PC-9 (cell line): ENCODE results near the gene EIF3K. TPM values are rescaled to one million over a fixed set of nuclear protein-coding genes. Genes with fewer than 3 reads are reported as not detected.

ENCODE experiments used
- BruUV-seq: library from RNA; stranded (reverse); fragments of 400-500 nt; replicated peaks from 2 replicates; lab custom pipeline; 2021; lab: Mats Ljungman, UMichigan
- CTCF ChIA-PET: fragments of 300-600 bp; sonication (Branson Sonifier 250); formaldehyde crosslinking; loops from one replicate; lab custom pipeline; 2022; ENCODE audit warnings: antibody characterized with exemption; lab: Charles Lee
- POLR2A ChIA-PET: fragments of 300-600 bp; sonication (Branson Sonifier 250); formaldehyde crosslinking; loops from one replicate; lab custom pipeline; 2022; ENCODE audit warnings: antibody characterized with exemption; ENCODE audit not compliant: unreplicated experiment; lab: Charles Lee
- DNase-seq, 2 experiments: peaks; one replicate each; pipeline versions ENCODE4 v3.0.0 to v3.0.0-alpha.2; 2015 to 2022; ENCODE audit warnings: mixed read lengths in 1 of 2
- H2AFZ ChIP-seq: fragments of 200-600 bp; sonication (generic); 2 replicates; pipeline ENCODE4 v1.8.1; 2017; ENCODE audit warnings: antibody characterized with exemption
- H3F3A ChIP-seq: fragments of 200-600 bp; sonication (generic); 2 replicates; pipeline ENCODE4 v1.8.1; 2017; ENCODE audit warnings: antibody characterized with exemption, mild to moderate bottlenecking, low read depth; ENCODE audit not compliant: insufficient read depth
- H3K27ac ChIP-seq: fragments of 200-600 bp; sonication (generic); 2 replicates; pipeline ENCODE4 v1.6.1; 2016; ENCODE audit warnings: mixed run types
- H3K27me3 ChIP-seq: fragments of 200-600 bp; sonication (generic); 2 replicates; pipeline ENCODE4 v1.6.1; 2016; ENCODE audit warnings: low read depth, mixed run types; ENCODE audit not compliant: insufficient read depth
- H3K36me3 ChIP-seq: fragments of 200-600 bp; sonication (generic); 2 replicates; pipeline ENCODE4 v1.6.1; 2016; ENCODE audit warnings: low read depth, mixed run types
- H3K4me1 ChIP-seq: fragments of 200-600 bp; sonication (generic); replicated peaks from 2 replicates; pipeline ENCODE4 v1.6.1; 2016; ENCODE audit warnings: mixed run types; ENCODE audit not compliant: insufficient read depth
- H3K4me2 ChIP-seq: fragments of 200-600 bp; sonication (generic); 2 replicates; pipeline ENCODE4 v1.6.1; 2017; ENCODE audit warnings: mixed run types
- H3K4me3 ChIP-seq: fragments of 200-600 bp; sonication (generic); 2 replicates; pipeline ENCODE4 v1.6.1; 2016; ENCODE audit warnings: mixed run types
- H3K79me2 ChIP-seq: fragments of 200-600 bp; sonication (generic); 2 replicates; pipeline ENCODE4 v1.6.1; 2017; ENCODE audit warnings: low read depth, mixed run types
- H3K9me2 ChIP-seq: fragments of 200-600 bp; sonication (generic); 2 replicates; pipeline ENCODE4 v1.8.1; 2017; ENCODE audit warnings: mild to moderate bottlenecking; ENCODE audit not compliant: insufficient read depth
- H3K9me3 ChIP-seq: fragments of 200-600 bp; sonication (generic); 2 replicates; pipeline ENCODE4 v1.8.1; 2016; ENCODE audit warnings: low read depth; ENCODE audit not compliant: insufficient read depth
- H4K20me1 ChIP-seq: fragments of 200-600 bp; sonication (generic); 2 replicates; pipeline ENCODE4 v1.8.1; 2017; ENCODE audit not compliant: insufficient read depth
- CTCF ChIP-seq: fragments of 200-600 bp; sonication (generic); conservative IDR thresholded peaks from 2 replicates; pipeline ENCODE4 v1.6.1; 2017; ENCODE audit warnings: mixed run types, antibody characterized with exemption, mild to moderate bottlenecking, moderate library complexity
- EZH2 ChIP-seq: fragments of 200-600 bp; sonication (generic); IDR thresholded peaks from 2 replicates; pipeline ENCODE4 v1.8.0; 2017; ENCODE audit warnings: antibody characterized with exemption, low read depth
- intact Hi-C: fragments of 100-400 bp; cut with micrococcal nuclease; formaldehyde crosslinking; loops from one replicate; pipeline ENCODE4 v1.10.0; 2022; ENCODE audit not compliant: unreplicated experiment
- total RNA-seq: library from RNA; stranded (reverse); gene quantifications from 2 replicates; pipeline ENCODE4 v1.2.3, GENCODE V29; 2021

The EIF3K gene
- total RNA-seq, 1 experiment from 2014 or later = 230 TPM

GRCh38 chr19:38642176-38642575 lies 23.2 kb downstream of the EIF3K start:
- CTCF ChIA-PET = no interaction called here
- no peaks in the 10 kb centered on the region for H3K27me3 ChIP-seq

DNA sequence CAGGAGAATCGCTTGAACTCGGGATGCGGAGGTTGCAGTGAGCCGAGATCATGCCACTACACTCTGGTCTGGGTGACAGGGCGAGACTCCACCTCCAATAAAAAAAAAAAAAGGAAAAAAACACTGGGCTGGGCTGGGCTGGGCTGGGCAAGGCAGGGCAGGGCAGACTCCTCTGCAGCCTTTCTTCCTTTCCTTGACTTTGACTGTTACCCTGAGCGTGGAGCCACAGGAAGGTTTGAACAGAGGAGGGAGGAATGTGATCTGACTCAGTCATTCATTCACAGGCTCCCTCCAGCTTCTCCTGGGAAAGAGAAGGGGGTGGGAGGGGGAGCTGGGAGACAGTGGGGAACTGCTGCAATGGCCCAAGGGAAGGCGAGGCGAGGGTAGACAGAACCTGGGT lies 25.7 kb downstream of the EIF3K start:
- intact Hi-C loops = no loop called here
- Histone ChIP-seq H3K27me3 (no peaks in the 10 kb centered on the region), H3K4me3 (no peak overlapping the region), H3F3A (peaks cover 27% of the 10 kb centered on the region), H3K27ac (peak overlapping the region; percentile 16; the same call in 1 of the 2 replicates), H3K4me1 (peaks cover 13% of the 10 kb centered on the region), H3K4me2 (0 out of 2 replicates have a peak overlapping the region, but pooled peaks have one; percentile 6), H3K36me3 (0 out of 2 replicates have a peak, but pooled peaks cover 5% of the 10 kb centered on the region), H4K20me1 (peaks cover 11% of the 10 kb centered on the region; the same call in 1 of the 2 replicates), H2AFZ (no peak overlapping the region), H3K9me2 (no peaks in the 10 kb centered on the region), H3K79me2 (peaks cover 23% of the 10 kb centered on the region), H3K9me3 (no peaks in the 10 kb centered on the region)
- peak in 1 of 2 experiments; percentile 49 for DNase-seq
- CTCF ChIA-PET = interaction anchor here (0.5 to 0.6 kb wide), 2 partner anchors 186 to 987 kb away, joined by 3 to 12 read pairs; no protein-coding TSS in a partner anchor
- no TSS peak for BruUV-seq
- POLR2A ChIA-PET = interaction anchor here (0.6 to 1.1 kb wide), 2 partner anchors 18 to 89 kb away, joined by 4 to 10 read pairs; no protein-coding TSS in a partner anchor
- TF ChIP-seq CTCF (no peak), EZH2 (no peak)

More at GRCh38 chr19:38642176-38642575, 23.2 kb downstream of the EIF3K start:
- Histone ChIP-seq H4K20me1 (no peaks in the 10 kb centered on the region), H3F3A (peaks cover 26% of the 10 kb centered on the region; the same call in 1 of the 2 replicates), H3K36me3 (no peaks in the 10 kb centered on the region), H2AFZ (no peak overlapping the region), H3K27ac (no peak overlapping the region), H3K4me3 (no peak overlapping the region), H3K4me1 (peaks cover 32% of the 10 kb centered on the region), H3K9me2 (no peaks in the 10 kb centered on the region), H3K79me2 (no peaks in the 10 kb centered on the region; the same call in 1 of the 2 replicates), H3K9me3 (no peaks in the 10 kb centered on the region), H3K4me2 (no peak overlapping the region)
- POLR2A ChIA-PET = no interaction called here
- TF ChIP-seq CTCF = no peak
- TF ChIP-seq EZH2 = no peak
- intact Hi-C loops = no loop called here
- no TSS peak for BruUV-seq
- no peak for DNase-seq

DNA sequence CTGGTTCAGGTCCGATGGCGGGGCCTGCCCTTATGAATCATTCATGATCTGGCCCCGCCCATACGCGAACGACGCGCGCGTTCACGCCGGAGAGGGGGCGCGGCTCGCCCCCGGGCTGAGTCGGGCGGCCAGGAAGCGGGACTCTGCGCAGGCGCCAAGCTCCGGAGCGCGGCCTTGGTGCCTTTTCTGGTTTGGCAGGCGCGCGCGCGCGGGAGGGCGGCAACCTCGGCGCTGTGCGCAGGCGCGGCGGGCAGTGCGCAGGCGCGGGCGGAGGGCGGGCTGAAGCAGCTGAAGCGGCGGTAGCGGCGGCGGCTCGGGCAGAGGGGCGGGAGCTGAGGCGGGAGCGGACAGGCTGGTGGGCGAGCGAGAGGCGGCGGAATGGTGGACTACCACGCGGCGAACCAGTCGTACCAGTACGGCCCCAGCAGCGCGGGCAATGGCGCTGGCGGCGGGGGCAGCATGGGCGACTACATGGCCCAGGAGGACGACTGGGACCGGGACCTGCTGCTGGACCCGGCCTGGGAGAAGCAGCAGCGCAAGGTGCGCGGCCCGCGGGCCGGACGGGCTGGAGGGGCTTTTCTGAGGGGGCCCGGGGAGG lies 28.5 kb downstream of the EIF3K start, which contains the start of gene ACTN4:
ACTN4 (plus strand) TSS at position 282 of the 598 bp plus-strand sequence; CDS start at position 379, 97 bp downstream.
- peak within 1 kb of the TSS; percentile 89 for H3K4me2 ChIP-seq
- H3K27me3 ChIP-seq = no peaks in the 10 kb centered on the region
- DNase-seq = peak; percentile 86 to 100
- peaks cover 24% of the 10 kb centered on the region for H3K4me1 ChIP-seq
- H3K79me2 ChIP-seq = peaks cover 50% of the 10 kb centered on the region
- CTCF ChIA-PET = interaction anchor here (0.6 to 1.1 kb wide), 4 partner anchors 9 to 453 kb away, joined by 3 to 10 read pairs (median 4); partner anchors contain the start of gene EIF3K
- TF ChIP-seq CTCF = no peak
- TF ChIP-seq EZH2 = no peak
- peaks cover 31% of the 10 kb centered on the region for H4K20me1 ChIP-seq
- H3K9me3 ChIP-seq = no peaks in the 10 kb centered on the region
- H3K4me3 ChIP-seq = peak within 1 kb of the TSS; percentile 100
- H3F3A ChIP-seq = peaks cover 45% of the 10 kb centered on the region
- H3K27ac ChIP-seq = peak within 1 kb of the TSS; percentile 99
- H2AFZ ChIP-seq = no peak within 1 kb of the TSS
- BruUV-seq = no TSS peak
- POLR2A ChIA-PET = interaction anchor here (0.5 to 1.4 kb wide), 21 partner anchors 9 to 751 kb away, joined by 3 to 32 read pairs (median 5); partner anchors contain the start of genes ECH1 and EIF3K
- intact Hi-C loops = loop anchor here (1.0 kb wide), 1 partner anchor 10 kb away; no protein-coding TSS in a partner anchor
- peaks cover 5% of the 10 kb centered on the region; the same call in 1 of the 2 replicates for H3K36me3 ChIP-seq
- H3K9me2 ChIP-seq = no peaks in the 10 kb centered on the region
